ENCODE data around the gene DAD1. TPM values are rescaled to one million over a fixed set of nuclear protein-coding genes. Genes with fewer than 3 reads are reported as not detected.
"Not testable (repeated sequence)": the region's sequence is repeated elsewhere in the genome, so short reads cannot be mapped to it uniquely, and the experiment has no call there.

The DAD1 gene
- 100 to 1,000 TPM; 194 to 240 (median 203) TPM for polyA plus RNA-seq (ENCODE audit: insufficient read depth in 1 of 5, insufficient read length in 5 of 5, low replicate concordance in 1 of 5)
- long read RNA-seq, donor 1, transcript DAD1-201 (3 exons, 731 nt) = major isoform, 222 of 272 reads
- long read RNA-seq, donor 1, partial matches to known transcripts = 46 of 272 reads
- long read RNA-seq, donor 1, other reads (novel, unspliced or antisense) = 0 of 272 reads
- long read RNA-seq, donor 2, transcript DAD1-201 (3 exons, 731 nt) = major isoform, 93 of 100 reads
- long read RNA-seq, donor 2, transcript DAD1-204 (2 exons, 441 nt) = minor isoform, 7 of 100 reads
- long read RNA-seq, donor 2, partial matches to known transcripts = 0 of 100 reads
- long read RNA-seq, donor 2, other reads (novel, unspliced or antisense) = 0 of 100 reads
- long read RNA-seq, donor 3, transcript DAD1-201 (3 exons, 731 nt) = major isoform, 156 of 206 reads
- long read RNA-seq, donor 3, partial matches to known transcripts = 49 of 206 reads
- long read RNA-seq, donor 3, other reads (novel, unspliced or antisense) = 0 of 206 reads
- long read RNA-seq, donor 4, transcript DAD1-201 (3 exons, 731 nt) = major isoform, 88 of 106 reads
- long read RNA-seq, donor 4, partial matches to known transcripts = 17 of 106 reads
- long read RNA-seq, donor 4, other reads (novel, unspliced or antisense) = 0 of 106 reads
- long read RNA-seq, donor 5, transcript DAD1-201 (3 exons, 731 nt) = major isoform, 220 of 274 reads
- long read RNA-seq, donor 5, partial matches to known transcripts = 51 of 274 reads
- long read RNA-seq, donor 5, other reads (novel, unspliced or antisense) = 0 of 274 reads
- long read RNA-seq, donor 6, transcript DAD1-201 (3 exons, 731 nt) = major isoform, 222 of 259 reads
- long read RNA-seq, donor 6, partial matches to known transcripts = 37 of 259 reads
- long read RNA-seq, donor 6, other reads (novel, unspliced or antisense) = 0 of 259 reads
- long read RNA-seq, donor 7, transcript DAD1-201 (3 exons, 731 nt) = major isoform, 159 of 171 reads
- long read RNA-seq, donor 7, partial matches to known transcripts = 12 of 171 reads
- long read RNA-seq, donor 7, other reads (novel, unspliced or antisense) = 0 of 171 reads
- long read RNA-seq, donor 8, transcript DAD1-201 (3 exons, 731 nt) = major isoform, 69 of 82 reads
- long read RNA-seq, donor 8, partial matches to known transcripts = 13 of 82 reads
- long read RNA-seq, donor 8, other reads (novel, unspliced or antisense) = 0 of 82 reads

- peak; percentile 99 to 100 for DNase-seq
Measured at GRCh38 chr14:22589096-22589839, at the start of gene DAD1. Gene DAD1 (minus strand): TSS chr14:22589224. CDS start chr14:22589157, 67 bp downstream.

DNA sequence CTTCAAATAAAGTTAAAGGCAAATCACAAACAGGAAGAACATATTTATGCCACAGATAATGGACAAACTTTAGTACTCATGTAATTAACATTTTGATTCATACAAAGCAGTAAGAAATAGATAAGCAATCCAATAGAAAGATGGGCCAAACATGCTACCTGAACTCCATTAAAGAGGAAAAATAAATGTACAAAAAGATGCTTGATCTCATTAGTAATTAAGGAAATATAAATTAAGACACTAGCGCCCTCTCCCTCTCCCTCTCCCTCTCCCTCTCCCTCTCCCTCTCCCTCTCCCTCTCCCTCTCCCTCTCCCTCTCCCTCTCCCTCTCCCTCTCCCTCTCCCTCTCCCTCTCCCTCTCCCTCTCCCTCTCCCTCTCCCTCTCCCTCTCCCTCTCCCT is 47.0 kb upstream of the DAD1 start:
- DNase-seq = not testable (repeated sequence)

DNA sequence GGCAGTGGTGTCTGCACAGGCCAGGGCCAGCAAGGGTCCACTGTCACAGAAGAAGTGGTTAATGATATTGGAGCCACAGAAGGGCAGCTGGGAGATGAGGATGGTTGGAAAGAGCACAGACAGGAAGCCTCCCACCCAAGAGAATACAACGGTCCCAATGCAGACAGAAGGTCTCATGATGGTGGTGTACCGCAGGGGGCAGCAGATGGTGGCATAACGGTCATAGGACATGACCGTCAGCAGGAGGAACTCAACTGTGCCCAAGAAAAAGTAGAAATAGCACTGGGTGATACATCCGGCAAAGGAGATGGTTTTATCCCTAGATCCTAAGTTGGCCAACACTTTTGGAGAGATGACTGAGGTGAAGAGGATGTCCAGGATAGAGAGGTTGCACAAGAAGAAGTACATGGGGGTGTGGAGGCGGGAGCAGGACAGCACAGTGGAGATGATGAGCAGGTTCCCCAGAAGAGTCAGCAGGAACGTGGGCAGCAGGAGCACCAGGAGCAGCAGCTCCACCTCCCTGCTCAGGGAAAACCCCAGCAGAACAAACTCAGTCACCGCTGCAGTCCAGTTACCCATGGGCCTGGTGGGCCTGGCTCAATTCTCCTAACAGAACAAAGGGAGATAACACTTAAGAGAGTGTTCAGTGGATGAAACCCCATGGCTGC is 45.3 kb upstream of the DAD1 start:
- no peak for DNase-seq

DNA sequence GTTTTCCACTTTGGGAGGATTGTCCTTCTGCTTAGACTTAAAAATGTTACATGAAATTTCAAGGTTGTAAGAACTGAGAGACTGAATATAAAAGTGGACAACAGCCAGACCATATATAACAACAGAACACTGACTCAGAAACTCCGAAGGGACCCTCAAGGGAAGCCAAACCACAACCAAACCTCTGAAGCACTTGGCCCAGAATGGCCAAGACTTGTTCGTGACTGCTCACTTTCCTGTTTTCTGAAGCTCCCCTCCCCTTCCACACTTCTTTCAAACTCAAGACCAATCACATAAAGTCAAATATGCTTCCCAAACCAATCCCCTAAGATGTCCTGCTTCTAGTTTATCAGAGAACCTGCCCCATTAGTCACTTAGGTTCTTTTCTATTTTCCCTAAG is 41.5 kb upstream of the DAD1 start:
- no peak for DNase-seq

DNA sequence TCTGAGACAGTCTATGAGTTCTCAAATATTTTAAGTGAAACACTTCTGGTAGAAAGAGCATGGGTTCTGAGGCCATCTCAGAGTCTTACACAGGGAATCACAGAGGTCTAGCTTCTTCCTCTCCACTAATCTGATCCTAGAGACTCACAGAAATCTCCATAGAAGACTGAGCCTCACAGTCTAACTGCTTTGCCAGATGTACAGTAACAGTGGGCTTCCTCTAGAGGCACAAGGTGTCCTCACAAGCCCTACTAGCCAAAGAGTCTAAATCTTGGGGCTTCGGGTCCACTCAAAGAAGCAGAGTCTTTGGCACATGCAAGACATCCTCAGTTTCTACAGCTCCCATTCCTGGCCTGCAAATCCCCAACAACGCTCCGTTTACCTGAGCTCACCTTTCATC is 41.0 kb upstream of the DAD1 start:
- no peak for DNase-seq

GRCh38 chr14:22629361-22629760 is 40.3 kb upstream of the DAD1 start:
- DNase-seq = no peak

DNA sequence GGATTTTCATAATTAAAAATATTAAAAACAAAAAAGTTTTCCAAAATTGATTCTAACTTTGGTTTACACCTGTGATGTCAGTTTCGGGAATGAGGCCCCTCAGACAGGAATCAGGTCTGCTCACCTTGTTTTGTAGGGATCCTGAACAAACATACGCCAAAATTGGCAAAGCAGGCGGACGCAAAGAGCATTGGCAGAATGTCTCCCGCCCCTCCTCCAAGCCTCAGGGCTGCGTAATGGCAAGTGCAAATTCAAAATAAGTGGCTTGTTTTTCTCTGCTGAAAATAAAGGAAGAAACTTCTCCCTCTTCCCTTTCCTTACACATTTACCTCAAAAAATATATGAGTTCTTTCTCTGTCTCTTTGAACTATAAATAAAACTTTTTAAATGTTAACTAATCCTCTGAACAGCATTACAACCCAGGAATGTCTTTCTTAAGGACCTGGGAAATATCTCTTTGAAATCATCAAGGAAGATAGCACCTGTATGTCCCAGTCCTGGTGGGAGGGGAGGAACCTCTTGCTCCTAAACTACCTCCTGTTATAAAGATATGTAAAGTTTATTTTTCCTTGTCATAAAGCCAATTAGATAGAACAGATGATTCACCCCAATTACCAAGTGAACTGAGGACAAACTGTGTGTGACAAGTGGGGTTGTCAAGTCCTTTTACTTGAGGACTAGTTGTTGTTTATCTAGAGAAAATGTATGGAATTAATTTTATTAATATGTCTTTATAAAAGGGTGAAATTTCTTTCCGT is 38.7 kb upstream of the DAD1 start:
- DNase-seq = no peak

DNA sequence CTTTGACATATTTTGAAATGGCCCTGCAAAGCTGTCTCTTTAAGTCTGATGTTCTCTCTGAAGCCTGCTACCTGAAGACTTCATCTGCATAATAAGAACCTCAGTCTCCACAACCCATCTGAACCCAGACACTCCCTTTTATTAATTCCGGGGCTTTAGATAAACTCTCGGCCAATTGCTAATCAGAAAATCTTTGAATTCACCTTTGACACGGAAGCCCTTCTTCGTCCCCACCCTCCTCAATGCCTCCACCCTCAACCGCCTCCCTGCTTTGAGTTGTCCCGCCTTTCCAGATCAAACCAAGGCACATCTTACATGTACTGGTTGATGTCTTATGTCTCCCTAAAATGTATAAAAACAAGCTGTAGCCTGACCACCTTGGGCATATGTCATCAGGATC is 37.6 kb upstream of the DAD1 start:
- no peak for DNase-seq

DNA sequence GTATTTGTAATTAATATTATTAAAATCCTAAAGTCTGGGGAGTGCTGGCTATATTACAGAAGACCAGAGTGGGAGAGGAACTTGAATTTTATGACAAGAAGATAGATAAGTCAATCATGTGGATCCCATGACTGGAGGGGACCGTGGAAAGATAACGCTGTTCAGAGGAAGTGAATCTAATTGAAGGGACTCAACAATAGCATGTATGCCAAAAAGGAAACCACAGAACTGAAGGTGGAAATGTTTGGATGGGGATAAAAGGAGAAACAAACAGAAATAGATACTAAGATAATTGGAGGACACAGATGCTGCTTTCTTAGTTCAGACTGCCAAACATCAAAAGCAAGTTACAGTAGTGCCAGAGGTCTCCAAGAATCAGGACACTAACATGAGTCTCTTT is 34.0 kb upstream of the DAD1 start:
- DNase-seq = no peak

- no peak for DNase-seq
Measured at GRCh38 chr14:22622255-22622654, 33.2 kb upstream of the DAD1 start.

DNA sequence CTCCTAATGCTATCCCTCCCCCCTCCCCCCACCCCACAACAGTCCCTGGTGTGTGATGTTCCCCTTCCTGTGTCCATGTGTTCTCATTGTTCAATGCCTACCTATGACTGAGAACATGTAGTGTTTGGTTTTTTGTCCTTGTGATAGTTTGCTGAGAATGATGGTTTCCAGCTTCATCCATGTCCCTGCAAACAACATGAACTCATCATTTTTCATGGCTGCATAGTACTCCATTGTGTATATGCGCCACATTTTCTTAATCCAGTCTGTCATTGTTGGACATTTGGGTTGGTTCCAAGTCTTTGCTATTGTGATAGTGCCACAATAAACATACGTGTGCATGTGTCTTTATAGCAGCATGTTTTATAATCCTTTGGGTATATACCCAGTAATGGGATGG is 26.7 kb upstream of the DAD1 start:
- DNase-seq = not testable (repeated sequence)

- peak in 1 of 2 donors; percentile 23 for DNase-seq
Measured at GRCh38 chr14:22614240-22614799, 25.3 kb upstream of the DAD1 start.

GRCh38 chr14:22613736-22614239 is 24.8 kb upstream of the DAD1 start:
- no peak for DNase-seq

DNA sequence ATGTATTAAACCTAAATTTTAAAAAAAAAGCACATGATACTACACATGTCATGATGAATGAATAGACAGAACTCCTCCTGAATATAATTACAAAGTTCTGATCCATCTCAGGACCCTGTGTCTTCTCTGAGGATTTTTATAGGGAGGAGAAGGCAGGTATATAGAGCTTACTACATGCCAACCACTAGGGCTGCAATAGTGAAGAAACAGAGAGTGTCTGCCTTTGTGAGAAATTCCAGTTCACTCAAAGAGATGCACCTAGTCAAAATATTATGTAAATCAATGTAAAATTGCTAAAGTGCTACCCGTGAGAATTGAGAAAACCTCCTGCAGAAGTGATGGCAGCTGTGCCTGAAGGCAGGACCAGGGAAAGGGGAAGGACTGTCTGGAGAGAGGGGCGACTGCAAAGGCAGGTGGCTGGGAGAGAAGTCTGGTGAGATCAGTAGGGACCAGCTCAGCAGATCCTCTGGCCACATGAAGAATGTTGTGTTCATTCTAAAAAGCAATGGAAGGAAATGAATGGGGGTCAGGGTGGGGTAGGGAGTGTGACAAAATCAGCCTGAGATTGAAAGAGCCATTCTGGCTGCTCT is 24.2 kb upstream of the DAD1 start:
- no peak for DNase-seq

DNA sequence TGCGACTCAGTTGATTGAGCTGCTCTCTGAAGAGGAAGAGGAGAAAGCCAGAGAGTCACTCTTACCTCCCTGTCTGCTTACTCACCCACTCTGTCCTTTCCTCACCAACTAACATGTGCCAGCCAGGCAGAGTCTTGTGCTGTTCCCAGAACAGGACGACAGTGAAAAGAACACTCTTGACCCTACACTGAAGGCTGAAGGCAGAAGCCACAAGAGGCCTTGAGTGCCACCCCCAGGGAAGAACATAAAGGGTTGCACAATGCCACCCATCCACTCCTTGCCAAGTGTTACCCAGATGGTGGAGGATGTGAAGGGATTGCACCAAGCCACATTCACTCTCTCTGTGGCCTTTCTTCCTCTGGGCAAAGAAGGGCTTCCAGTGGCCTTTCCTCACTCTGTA is 21.9 kb upstream of the DAD1 start:
- DNase-seq = no peak

GRCh38 chr14:22607291-22607690 is 18.3 kb upstream of the DAD1 start:
- DNase-seq = no peak

GRCh38 chr14:22606380-22606779 is 17.4 kb upstream of the DAD1 start:
- DNase-seq = no peak

DNA sequence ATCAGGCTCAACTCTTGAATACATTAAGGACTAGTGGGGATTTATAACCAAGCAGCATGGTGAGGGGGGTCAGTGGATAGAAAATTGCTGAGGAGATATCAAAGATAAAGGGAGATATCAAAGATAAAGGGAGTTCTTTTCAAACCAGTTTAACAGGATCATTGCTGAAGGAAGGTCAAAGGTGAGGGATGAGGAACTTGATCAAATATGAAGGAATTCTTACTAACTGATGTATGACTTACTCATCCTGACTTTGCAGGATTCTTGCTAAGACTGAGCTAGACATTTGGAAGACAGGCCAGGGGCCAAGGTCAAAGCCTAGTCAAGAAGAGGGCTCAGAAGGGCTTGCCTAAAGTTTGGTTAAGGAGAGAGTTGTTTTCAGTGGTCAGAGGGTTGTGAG is 13.8 kb upstream of the DAD1 start:
- DNase-seq = no peak

DNA sequence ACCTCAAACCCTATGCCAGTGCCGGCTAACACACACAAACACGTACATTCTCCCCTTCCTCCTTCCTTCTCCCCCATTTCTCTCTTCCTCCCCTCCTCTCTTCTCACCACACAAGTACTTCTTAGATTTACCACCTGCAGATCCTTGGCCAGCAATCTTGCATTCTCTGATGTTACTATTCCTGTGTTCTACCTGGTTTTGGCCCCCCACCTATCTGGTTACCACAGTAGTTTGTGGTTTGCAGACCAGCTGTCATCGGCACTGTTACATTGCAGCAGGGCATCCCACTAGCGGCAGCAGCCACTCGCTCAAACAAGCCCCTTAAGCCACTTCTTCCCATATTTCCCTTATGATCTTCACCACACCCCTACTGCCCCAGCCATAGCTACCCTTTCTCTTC is 13.0 kb upstream of the DAD1 start:
- DNase-seq = no peak

Measured in right lung (tissue), 10 donors.